ENCODE results near the gene HINFP.
A peak's percentile ranks its signal among the peaks of the same experiment; 100 is the strongest.

The HINFP gene

DNA sequence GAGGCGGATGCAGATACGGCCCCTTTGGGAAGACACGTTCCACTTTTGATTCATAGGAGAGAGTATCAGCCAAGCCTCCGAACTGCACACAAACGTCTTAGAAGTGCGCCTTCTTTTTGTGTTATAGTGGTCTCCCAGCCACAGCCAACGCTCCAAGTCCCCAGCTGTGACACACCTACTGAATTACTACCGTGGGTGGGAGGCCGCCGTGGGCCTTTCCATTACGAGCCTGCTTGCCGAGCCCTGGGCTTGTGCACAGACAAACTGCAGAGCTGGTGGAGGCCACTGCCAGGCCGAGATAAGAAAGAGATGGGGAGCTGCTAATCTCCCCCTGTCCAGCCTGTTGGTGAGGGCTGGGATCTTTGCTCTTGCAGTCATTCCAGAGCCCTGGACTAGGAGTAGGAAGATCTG lies 35.9 kb upstream of the HINFP start:
- TF ChIP-seq, protein P1, sequence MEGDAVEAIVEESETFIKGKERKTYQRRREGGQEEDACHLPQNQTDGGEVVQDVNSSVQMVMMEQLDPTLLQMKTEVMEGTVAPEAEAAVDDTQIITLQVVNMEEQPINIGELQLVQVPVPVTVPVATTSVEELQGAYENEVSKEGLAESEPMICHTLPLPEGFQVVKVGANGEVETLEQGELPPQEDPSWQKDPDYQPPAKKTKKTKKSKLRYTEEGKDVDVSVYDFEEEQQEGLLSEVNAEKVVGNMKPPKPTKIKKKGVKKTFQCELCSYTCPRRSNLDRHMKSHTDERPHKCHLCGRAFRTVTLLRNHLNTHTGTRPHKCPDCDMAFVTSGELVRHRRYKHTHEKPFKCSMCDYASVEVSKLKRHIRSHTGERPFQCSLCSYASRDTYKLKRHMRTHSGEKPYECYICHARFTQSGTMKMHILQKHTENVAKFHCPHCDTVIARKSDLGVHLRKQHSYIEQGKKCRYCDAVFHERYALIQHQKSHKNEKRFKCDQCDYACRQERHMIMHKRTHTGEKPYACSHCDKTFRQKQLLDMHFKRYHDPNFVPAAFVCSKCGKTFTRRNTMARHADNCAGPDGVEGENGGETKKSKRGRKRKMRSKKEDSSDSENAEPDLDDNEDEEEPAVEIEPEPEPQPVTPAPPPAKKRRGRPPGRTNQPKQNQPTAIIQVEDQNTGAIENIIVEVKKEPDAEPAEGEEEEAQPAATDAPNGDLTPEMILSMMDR (conservative IDR thresholded peaks at IDR 0.05; ENCODE audit: low read depth, low read length), result no peak
- DNase-seq (ENCODE audit: low read depth), result no peak
- H3K4me3 ChIP-seq (ENCODE audit: low read length), result peak overlapping the region; percentile 90

DNA sequence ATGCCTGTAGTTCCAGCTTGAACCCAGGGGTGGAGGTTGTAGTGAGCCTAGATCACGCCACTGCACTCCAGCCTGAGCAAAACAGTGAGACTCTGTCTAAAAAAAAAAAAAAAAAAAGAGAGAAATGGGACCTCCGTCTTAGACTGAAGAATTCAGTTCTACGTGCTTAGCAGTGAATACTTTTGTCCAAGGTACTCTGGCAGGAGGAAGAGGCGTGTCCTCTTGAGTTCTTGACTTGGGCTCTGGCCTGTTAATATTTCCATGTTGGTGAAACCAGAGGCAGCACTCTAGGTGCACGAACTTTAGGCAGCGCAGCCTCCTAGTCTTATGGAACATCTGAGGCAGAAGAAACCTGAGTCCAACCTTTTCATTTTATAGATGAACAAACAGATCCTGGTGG lies 34.3 kb upstream of the HINFP start:
- TF ChIP-seq, protein P1 (conservative IDR thresholded peaks at IDR 0.05; ENCODE audit: low read depth, low read length), result no peak
- no peak overlapping the region for H3K4me3 ChIP-seq (ENCODE audit: low read length)
- DNase-seq (ENCODE audit: low read depth), result no peak

DNA sequence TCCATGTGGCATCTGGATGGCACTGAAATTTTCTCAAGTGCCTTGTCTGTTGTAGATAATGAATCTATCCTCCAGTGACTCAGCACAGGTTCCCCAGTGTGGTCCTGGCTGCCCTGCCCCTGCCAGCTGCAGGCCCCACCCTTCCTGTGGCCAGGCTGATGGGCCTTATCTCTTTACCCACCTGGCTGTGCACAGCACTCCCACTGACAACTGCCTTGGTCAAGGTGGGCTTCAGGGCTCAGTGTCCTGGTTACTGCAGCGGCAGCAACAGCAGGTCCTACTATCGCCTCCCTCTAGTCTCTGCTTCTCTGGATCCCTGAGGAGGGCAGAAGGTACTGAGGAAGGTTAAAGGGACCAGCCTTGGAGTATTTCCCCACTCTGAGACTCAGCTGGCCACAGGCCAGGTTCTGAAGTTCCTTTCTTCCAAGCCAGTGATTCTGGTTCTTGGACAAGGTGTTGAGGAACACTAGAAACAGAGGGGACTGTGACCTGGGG lies 33.6 kb upstream of the HINFP start:
- no peak for DNase-seq (ENCODE audit: low read depth)
- no peak overlapping the region for H3K4me3 ChIP-seq (ENCODE audit: low read length)
- TF ChIP-seq, protein P1 (conservative IDR thresholded peaks at IDR 0.05; ENCODE audit: low read depth, low read length), result no peak

DNA sequence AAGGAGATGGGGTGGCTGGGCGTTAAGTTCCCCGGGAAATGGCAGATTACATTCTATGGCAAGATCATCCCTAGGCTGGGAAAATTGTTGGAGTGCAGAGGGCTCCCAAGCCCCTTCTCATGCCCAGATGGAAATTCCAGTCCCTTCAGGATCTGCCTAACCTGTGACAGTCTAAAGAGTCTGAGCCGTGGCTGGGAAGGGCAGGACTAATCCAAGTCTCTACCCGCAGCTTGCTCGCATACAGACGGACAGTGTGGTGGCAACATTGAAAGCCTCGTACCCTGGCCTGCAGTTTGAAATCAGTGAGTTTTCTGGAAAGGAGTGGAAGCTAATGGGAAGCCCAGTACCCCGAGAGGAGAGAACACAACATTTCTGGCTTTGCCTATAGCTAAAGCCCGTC lies 33.0 kb upstream of the HINFP start:
- no peak for DNase-seq (ENCODE audit: low read depth)
- H3K4me3 ChIP-seq (ENCODE audit: low read length), result no peak overlapping the region
- TF ChIP-seq, protein P1 (conservative IDR thresholded peaks at IDR 0.05; ENCODE audit: low read depth, low read length), result no peak

DNA sequence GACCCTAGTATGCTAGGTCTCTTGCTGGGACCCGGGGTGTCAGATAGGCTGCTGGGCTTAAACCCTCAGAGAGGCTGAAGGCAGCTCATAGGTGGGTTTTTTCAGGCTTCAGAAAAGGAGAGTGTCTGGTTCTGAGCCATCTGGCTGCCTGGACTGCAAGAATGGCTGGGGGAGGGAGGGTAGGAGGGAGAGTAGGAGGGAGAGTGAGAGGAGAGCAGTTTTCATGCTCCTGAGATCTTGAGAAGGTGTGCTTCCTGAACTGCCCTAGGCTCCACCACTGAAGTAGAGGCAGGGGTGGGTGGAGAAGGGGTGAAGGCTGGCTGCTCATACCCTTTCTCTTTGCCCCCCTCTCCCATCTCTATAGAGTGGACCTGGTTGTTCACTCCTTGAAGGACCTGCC lies 32.1 kb upstream of the HINFP start:
- TF ChIP-seq, protein P1 (conservative IDR thresholded peaks at IDR 0.05; ENCODE audit: low read depth, low read length), result no peak
- no peak overlapping the region for H3K4me3 ChIP-seq (ENCODE audit: low read length)
- DNase-seq (ENCODE audit: low read depth), result no peak

DNA sequence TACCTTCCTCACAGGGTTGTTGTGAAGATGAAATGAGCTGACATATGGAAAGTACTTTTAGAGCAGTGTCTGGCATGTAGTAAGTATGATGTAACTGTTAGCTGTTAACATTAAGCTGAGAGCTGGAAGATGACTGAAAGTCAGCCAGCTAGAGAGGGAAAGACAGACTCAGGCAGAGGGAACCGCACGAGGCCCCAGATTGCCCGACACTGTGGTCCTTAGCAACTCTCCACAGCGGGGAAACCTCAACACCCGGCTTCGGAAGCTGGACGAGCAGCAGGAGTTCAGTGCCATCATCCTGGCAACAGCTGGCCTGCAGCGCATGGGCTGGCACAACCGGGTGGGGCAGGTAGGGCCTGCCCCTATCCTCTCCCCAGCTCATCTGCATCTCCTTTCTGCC lies 30.2 kb upstream of the HINFP start:
- no peak for DNase-seq (ENCODE audit: low read depth)
- TF ChIP-seq, protein P1 (conservative IDR thresholded peaks at IDR 0.05; ENCODE audit: low read depth, low read length), result no peak
- H3K4me3 ChIP-seq (ENCODE audit: low read length), result no peak overlapping the region

DNA sequence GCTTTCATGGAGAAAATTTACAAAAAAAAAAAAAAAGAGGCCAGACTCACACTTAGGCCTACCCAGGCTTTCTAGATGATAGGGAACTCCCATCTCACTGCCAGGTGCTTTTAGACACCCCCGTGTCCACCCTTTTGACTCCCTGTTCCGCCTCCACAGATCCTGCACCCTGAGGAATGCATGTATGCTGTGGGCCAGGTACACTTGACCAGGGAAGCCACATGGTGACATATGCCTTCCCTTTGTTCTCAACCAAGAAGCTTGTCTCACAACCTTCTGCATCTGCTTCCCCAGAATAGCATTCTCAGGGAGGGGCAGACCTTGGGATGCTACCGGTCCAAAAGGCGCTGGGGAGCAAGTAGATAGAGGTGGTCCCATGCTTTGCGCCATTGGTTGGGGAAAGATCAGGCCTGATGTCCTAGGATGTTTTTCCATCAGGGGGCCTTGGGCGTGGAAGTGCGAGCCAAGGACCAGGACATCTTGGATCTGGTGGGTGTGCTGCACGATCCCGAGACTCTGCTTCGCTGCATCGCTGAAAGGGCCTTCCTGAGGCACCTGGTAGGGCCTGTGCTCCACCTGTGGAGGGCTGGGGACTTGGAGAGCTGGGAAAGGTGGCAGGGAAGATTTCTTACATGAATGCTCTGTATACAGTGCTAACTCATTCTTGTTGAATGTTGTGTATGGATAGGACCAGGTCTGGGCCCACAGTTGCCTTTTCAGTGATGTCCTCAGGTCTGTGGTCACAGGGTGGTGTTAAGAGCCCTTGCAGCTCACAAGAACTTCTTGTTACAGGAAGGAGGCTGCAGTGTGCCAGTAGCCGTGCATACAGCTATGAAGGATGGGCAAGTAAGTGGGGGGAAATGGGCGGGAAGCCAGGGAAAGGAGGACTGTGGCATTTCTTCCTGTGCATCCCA lies 29.2 kb upstream of the HINFP start:
- no peak for DNase-seq (ENCODE audit: low read depth)
- peak overlapping the region; percentile 82 for H3K4me3 ChIP-seq (ENCODE audit: low read length)
- TF ChIP-seq, protein P1 (conservative IDR thresholded peaks at IDR 0.05; ENCODE audit: low read depth, low read length), result no peak

Measured in retinal pigment epithelial cell (primary cell).